B cell (primary cell): ENCODE data around the gene GFI1.

Source experiments
- CTCF ChIP-seq: fragments of 200-600 bp; IDR thresholded peaks from one replicate; pipeline ENCODE4 v1.8.0; 2022; ENCODE audit warnings: antibody characterized with exemption, mild to moderate bottlenecking
- EZH2 ChIP-seq: IDR thresholded peaks from 2 replicates; pipeline ENCODE4 v1.6.1; 2012; ENCODE audit warnings: borderline replicate concordance, low read depth, mild to moderate bottlenecking, moderate library complexity, low read length; ENCODE audit not compliant: insufficient read depth, poor library complexity, severe bottlenecking

- TF ChIP-seq CTCF, result no peak
- no peak for TF ChIP-seq EZH2
Measured at GRCh38 chr1:92505015-92505692, 18.4 kb upstream of the GFI1 start.
